Endothelial cell of umbilical vein (primary cell): ENCODE measurements around the gene GLI2. TPM values are rescaled to one million over a fixed set of nuclear protein-coding genes. Genes with fewer than 3 reads are reported as not detected.

Experiments used
- BruUV-seq: library from RNA; stranded (reverse); fragments of 400-500 nt; replicated peaks from 2 replicates; lab custom pipeline; 2021; lab: Mats Ljungman, UMichigan
- CTCF ChIA-PET: fragments of 300-600, 350-600 bp; sonication (Branson Sonifier 250); formaldehyde crosslinking; loops from one replicate; lab custom pipeline; 2021; ENCODE audit warnings: antibody characterized with exemption, inconsistent platforms; lab: Charles Lee
- POLR2A ChIA-PET: fragments of 300-600, 350-600 bp; sonication (Branson Sonifier 250); formaldehyde crosslinking; loops from one replicate; lab custom pipeline; 2021; ENCODE audit warnings: antibody characterized with exemption, inconsistent platforms; lab: Charles Lee
- DNase-seq: peaks from one replicate; pipeline ENCODE4 v3.0.0-alpha.2; 2011; ENCODE audit warnings: low read depth, low spot score
- FAIRE-seq: peaks from 2 replicates; lab custom pipeline; 2011; peaks lifted over from hg19 to GRCh38; lab: Jason Lieb, UNC
- H2AFZ ChIP-seq: 2 replicates; pipeline ENCODE4 v1.6.0; 2012; ENCODE audit warnings: low read depth, low read length, control low read depth, inconsistent platforms
- H3K27ac ChIP-seq: 2 replicates; pipeline ENCODE4 v1.5.1; 2011; ENCODE audit warnings: low read depth, mild to moderate bottlenecking, control low read depth, low read length, moderate library complexity; ENCODE audit not compliant: insufficient read depth
- H3K27me3 ChIP-seq, 2 experiments: 2 replicates each; pipeline versions ENCODE4 v1.6.0 to v1.6.1; 2011; ENCODE audit warnings: low read length in 2 of 2, mixed read lengths in 1 of 2; ENCODE audit not compliant: control insufficient read depth in 2 of 2, insufficient read depth in 2 of 2
- H3K36me3 ChIP-seq, 2 experiments: 2 replicates in 1 of 2; 3 replicates in 1 of 2; pipeline ENCODE4 v1.5.1; 2011; ENCODE audit warnings: low read length in 2 of 2, mild to moderate bottlenecking in 1 of 2, moderate library complexity in 1 of 2; ENCODE audit not compliant: control insufficient read depth in 2 of 2, insufficient read depth in 2 of 2; ENCODE audit errors: extremely low read depth in 1 of 2
- H3K4me1 ChIP-seq: 3 replicates; pipeline ENCODE4 v1.5.1; 2011; ENCODE audit warnings: mild to moderate bottlenecking, low read length; ENCODE audit not compliant: control insufficient read depth, insufficient read depth; ENCODE audit errors: extremely low read depth
- H3K4me2 ChIP-seq: 2 replicates; pipeline ENCODE4 v1.6.1; 2011; ENCODE audit warnings: low read length, control low read depth, mixed read lengths; ENCODE audit not compliant: insufficient read depth
- H3K4me3 ChIP-seq, 3 experiments: fragments of 200-600 bp in 1 of 3; sonication (generic), shearing (Covaris generic) in 1 of 3; replicated peaks in 1 of 3; 2 replicates each; pipeline ENCODE4 v1.5.1; 2011 to 2016; ENCODE audit warnings: control low read depth in 3 of 3, low read length in 3 of 3, mild to moderate bottlenecking in 2 of 3, inconsistent platforms in 1 of 3, low read depth in 1 of 3, moderate library complexity in 1 of 3; ENCODE audit not compliant: insufficient read depth in 1 of 3
- H3K79me2 ChIP-seq: 2 replicates; pipeline ENCODE4 v1.6.0; 2012; ENCODE audit warnings: low read length, inconsistent platforms; ENCODE audit not compliant: control insufficient read depth, insufficient read depth
- H3K9ac ChIP-seq: replicated peaks from 2 replicates; pipeline ENCODE3; 2011; ENCODE audit warnings: low read length, control low read depth; ENCODE audit not compliant: insufficient read depth; ENCODE audit errors: extremely low read depth
- H3K9me1 ChIP-seq: replicated peaks from 3 replicates; pipeline ENCODE4 v1.6.0; 2011; ENCODE audit warnings: mild to moderate bottlenecking, low read length; ENCODE audit not compliant: control insufficient read depth, insufficient read depth; ENCODE audit errors: extremely low read depth
- H3K9me3 ChIP-seq: replicated peaks from 2 replicates; pipeline ENCODE4 v1.5.1; 2012; ENCODE audit warnings: low read length, inconsistent platforms; ENCODE audit not compliant: control insufficient read depth, insufficient read depth
- H4K20me1 ChIP-seq: replicated peaks from 2 replicates; pipeline ENCODE3; 2011; ENCODE audit warnings: mild to moderate bottlenecking, low read length; ENCODE audit not compliant: control insufficient read depth, insufficient read depth; ENCODE audit errors: extremely low read depth
- EZH2 ChIP-seq: IDR thresholded peaks from 2 replicates; pipeline ENCODE4 v1.6.1; 2012; ENCODE audit warnings: borderline replicate concordance, low read depth, mild to moderate bottlenecking, moderate library complexity, low read length, inconsistent platforms; ENCODE audit not compliant: severe bottlenecking
- FOS ChIP-seq: IDR thresholded peaks from 2 replicates; pipeline ENCODE4 v1.6.1; 2011; ENCODE audit warnings: mild to moderate bottlenecking, low read length, moderate library complexity, borderline replicate concordance; ENCODE audit not compliant: insufficient read depth
- GATA2 ChIP-seq: IDR thresholded peaks from 2 replicates; pipeline ENCODE4 v1.7.0; 2011; ENCODE audit warnings: low read depth, mild to moderate bottlenecking, moderate library complexity, mixed read lengths, low read length; ENCODE audit not compliant: insufficient read length, insufficient read depth
- JUN ChIP-seq: IDR thresholded peaks from 2 replicates; pipeline ENCODE4 v1.6.1; 2011; ENCODE audit warnings: borderline replicate concordance, low read depth; ENCODE audit not compliant: insufficient read length, insufficient read depth
- MYC ChIP-seq: IDR thresholded peaks from one replicate; pipeline ENCODE4 v1.6.1; 2011; ENCODE audit warnings: mild to moderate bottlenecking, low read depth, low read length
- POLR2A ChIP-seq: IDR thresholded peaks from 2 replicates; pipeline ENCODE4 v1.6.1; 2012; ENCODE audit warnings: low read depth, mild to moderate bottlenecking, control low read depth, low read length
- POLR2AphosphoS5 ChIP-seq: IDR thresholded peaks from 2 replicates; pipeline ENCODE4 v1.6.1; 2012; ENCODE audit warnings: low read depth, mild to moderate bottlenecking, control low read depth, low read length, moderate library complexity; ENCODE audit not compliant: insufficient read depth
- dilution Hi-C: fragments of 300-500 bp; cut with MboI; formaldehyde crosslinking; loops from one replicate; pipeline ENCODE4 v1.15.0; 2019; ENCODE audit warnings: low sequenced_read_pairs; ENCODE audit not compliant: extremely low pct_ligation_motif_present
- intact Hi-C: fragments of 100-400 bp; cut with micrococcal nuclease; formaldehyde crosslinking; loops from one replicate; pipeline ENCODE4 v1.10.0; 2022
- polyA plus RNA-seq, 4 experiments: library from polyadenylated mRNA; depleted of rRNA in 3 of 4; stranded (reverse) in 3 of 4; unstranded in 1 of 4; fragments of >200 nt; gene quantifications; 2 replicates each; pipeline versions ENCODE4 v1.2.1 to v1.2.3, GENCODE V29; 2011 to 2012; ENCODE audit warnings: missing spikeins in 1 of 4
- total RNA-seq: library from RNA; stranded (reverse); gene quantifications from 2 replicates; pipeline ENCODE4 v1.2.3, GENCODE V29; 2021
- TF ChIP-seq, protein P1 (sequence below), 2 donors: IDR thresholded peaks; 1 replicate in 1 of 2; 2 replicates in 1 of 2; pipeline ENCODE4 v1.5.1; 2011; ENCODE audit warnings: low read length in 2 of 2, mild to moderate bottlenecking in 2 of 2, moderate library complexity in 2 of 2, control low read depth in 1 of 2, inconsistent platforms in 1 of 2, low read depth in 1 of 2; ENCODE audit not compliant: insufficient read depth in 1 of 2; ENCODE audit errors: extremely low read depth in 1 of 2
- TF ChIP-seq, protein P2 (sequence below): IDR thresholded peaks from 2 replicates; pipeline ENCODE4 v1.6.1; 2011; ENCODE audit not compliant: insufficient read depth, insufficient read length

Gene GLI2
- total and polyA plus RNA-seq, 2 donors (not counting 3 experiments of a cell fraction or from before 2014, with no cell fraction given): 0.13 TPM; not detected in 1

DNA sequence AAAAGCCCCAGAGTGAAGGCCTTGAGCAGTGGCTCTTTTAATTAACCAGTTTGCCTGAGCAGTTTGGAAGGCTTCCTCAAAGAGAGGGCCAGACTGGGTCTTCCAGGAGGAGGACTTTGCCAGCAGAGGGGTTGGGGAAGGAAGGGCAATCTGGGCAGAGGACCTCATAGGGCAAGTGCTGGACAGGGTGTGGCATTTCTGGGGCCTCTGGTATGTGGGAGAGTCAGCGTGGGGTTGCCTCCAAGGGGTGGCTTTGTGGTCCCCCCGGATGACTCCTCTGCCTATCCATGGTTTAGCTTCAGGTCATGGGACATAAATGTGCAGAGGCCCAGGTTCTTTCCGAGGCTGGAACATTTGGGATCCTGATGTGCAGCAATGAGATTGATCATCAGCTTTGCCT, 12.6 kb downstream of the GLI2 start:
- CTCF ChIA-PET: no interaction called here
- Histone ChIP-seq H3K9me3 (no peaks in the 10 kb centered on the region), H3K4me1 (no peaks in the 10 kb centered on the region), H3K4me3 (no peak overlapping the region), H4K20me1 (no peaks in the 10 kb centered on the region), H3K27ac (no peak overlapping the region), H3K79me2 (no peaks in the 10 kb centered on the region), H3K27me3 (peaks cover 22 to 25% of the 10 kb centered on the region in 2 experiments), H3K4me2 (no peak overlapping the region), H3K9ac (no peak overlapping the region), H3K9me1 (no peaks in the 10 kb centered on the region), H3K36me3 (no peaks in the 10 kb centered on the region), H2AFZ (no peak overlapping the region)
- intact Hi-C loops (no loop called here), dilution Hi-C loops (no loop called here)
- no TSS peak for BruUV-seq
- FAIRE-seq (no peak), DNase-seq (no peak)
- TF ChIP-seq MYC (no peak), EZH2 (no peak), POLR2AphosphoS5 (no peak), JUN (no peak), FOS (no peak), GATA2 (no peak), POLR2A (no peak)
- TF ChIP-seq, protein P1, sequence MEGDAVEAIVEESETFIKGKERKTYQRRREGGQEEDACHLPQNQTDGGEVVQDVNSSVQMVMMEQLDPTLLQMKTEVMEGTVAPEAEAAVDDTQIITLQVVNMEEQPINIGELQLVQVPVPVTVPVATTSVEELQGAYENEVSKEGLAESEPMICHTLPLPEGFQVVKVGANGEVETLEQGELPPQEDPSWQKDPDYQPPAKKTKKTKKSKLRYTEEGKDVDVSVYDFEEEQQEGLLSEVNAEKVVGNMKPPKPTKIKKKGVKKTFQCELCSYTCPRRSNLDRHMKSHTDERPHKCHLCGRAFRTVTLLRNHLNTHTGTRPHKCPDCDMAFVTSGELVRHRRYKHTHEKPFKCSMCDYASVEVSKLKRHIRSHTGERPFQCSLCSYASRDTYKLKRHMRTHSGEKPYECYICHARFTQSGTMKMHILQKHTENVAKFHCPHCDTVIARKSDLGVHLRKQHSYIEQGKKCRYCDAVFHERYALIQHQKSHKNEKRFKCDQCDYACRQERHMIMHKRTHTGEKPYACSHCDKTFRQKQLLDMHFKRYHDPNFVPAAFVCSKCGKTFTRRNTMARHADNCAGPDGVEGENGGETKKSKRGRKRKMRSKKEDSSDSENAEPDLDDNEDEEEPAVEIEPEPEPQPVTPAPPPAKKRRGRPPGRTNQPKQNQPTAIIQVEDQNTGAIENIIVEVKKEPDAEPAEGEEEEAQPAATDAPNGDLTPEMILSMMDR (IDR thresholded peaks at IDR 0.05; ENCODE audit: extremely low read depth in 1 of 2, insufficient read depth in 1 of 2, low read depth in 1 of 2, low read length in 2 of 2): no peak
- TF ChIP-seq, protein P2, sequence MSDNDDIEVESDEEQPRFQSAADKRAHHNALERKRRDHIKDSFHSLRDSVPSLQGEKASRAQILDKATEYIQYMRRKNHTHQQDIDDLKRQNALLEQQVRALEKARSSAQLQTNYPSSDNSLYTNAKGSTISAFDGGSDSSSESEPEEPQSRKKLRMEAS: no peak
- POLR2A ChIA-PET: no interaction called here
